Activated naive CD8-positive, alpha-beta T cell treated with anti-CD3 and anti-CD28 coated beads, Interleukin-2, amount 10 ng/mL, durations not matched to agents 7 days and 5 days (primary cell): ENCODE results near the gene ORMDL2. TPM values are rescaled to one million over a fixed set of nuclear protein-coding genes. Genes with fewer than 3 reads are reported as not detected.
A peak's percentile ranks its signal among the peaks of the same experiment; 100 is the strongest.

Experiments used
- ATAC-seq: fragments of 150-1000 bp; cut with Tn5 transposase; one replicate; pipeline ENCODE4 v1.10.0; 2021; ENCODE audit warnings: low read depth, moderate library complexity
- POLR2A ChIA-PET: fragments of 350-600 bp; sonication (Branson Sonifier 250); formaldehyde crosslinking; loops from one replicate; lab custom pipeline; 2021; ENCODE audit warnings: antibody characterized with exemption; lab: Charles Lee
- DNase-seq: peaks from one replicate; pipeline ENCODE4 v3.0.0; 2021
- H3K27ac Mint-ChIP-seq: one replicate; pipeline ENCODE4 v1.8.0; 2022; ENCODE audit warnings: mild to moderate bottlenecking, mixed read lengths
- H3K27me3 Mint-ChIP-seq: one replicate; pipeline ENCODE4 v1.8.0; 2022; ENCODE audit warnings: mild to moderate bottlenecking, moderate library complexity, mixed read lengths
- H3K36me3 Mint-ChIP-seq: one replicate; pipeline ENCODE4 v1.8.0; 2021; ENCODE audit warnings: mild to moderate bottlenecking, mixed read lengths
- H3K4me1 Mint-ChIP-seq: one replicate; pipeline ENCODE4 v1.8.0; 2021; ENCODE audit warnings: mixed read lengths
- H3K4me3 Mint-ChIP-seq: one replicate; pipeline ENCODE4 v1.8.0; 2022; ENCODE audit warnings: mild to moderate bottlenecking, moderate library complexity, mixed read lengths
- H3K9me3 Mint-ChIP-seq: one replicate; pipeline ENCODE4 v1.8.0; 2021; ENCODE audit warnings: mixed read lengths
- total RNA-seq, 2 experiments: library from RNA; stranded (reverse); gene quantifications; one replicate each; pipeline ENCODE4 v1.2.3, GENCODE V29; 2021

Gene ORMDL2
- total RNA-seq, 2 experiments from 2014 or later, result 43.4 to 45.4 TPM

DNA sequence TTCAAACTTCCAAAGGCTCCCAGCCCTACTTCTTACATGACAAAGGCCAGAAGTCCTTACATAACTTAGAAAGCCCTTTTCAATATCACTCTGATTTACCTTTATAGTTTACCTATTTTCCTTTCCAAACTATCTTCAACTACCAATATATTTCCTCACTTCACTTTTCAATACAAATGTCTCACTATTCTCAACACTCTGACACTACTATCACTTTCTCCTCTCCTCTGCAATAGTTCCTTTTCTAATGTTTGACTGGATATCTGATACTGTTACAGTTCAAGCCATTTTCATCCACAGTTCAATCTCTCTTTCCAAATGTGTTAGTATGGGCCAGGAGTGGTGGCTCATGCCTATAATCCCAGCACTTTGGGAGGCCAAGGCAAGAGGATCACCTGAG lies 3.6 kb upstream of the ORMDL2 start:
- no peak overlapping the region for H3K4me3 Mint-ChIP-seq
- H3K27me3 Mint-ChIP-seq, result no peaks in the 10 kb centered on the region
- H3K27ac Mint-ChIP-seq, result peak overlapping the region; percentile 47
- H3K4me1 Mint-ChIP-seq, result peaks cover 41% of the 10 kb centered on the region
- POLR2A ChIA-PET, result interaction anchor here (0.6 kb wide), 1 partner anchor 22 kb away, joined by 3 read pairs; no protein-coding TSS in a partner anchor
- ATAC-seq (no peak), DNase-seq (no peak)
- H3K9me3 Mint-ChIP-seq, result no peaks in the 10 kb centered on the region
- peaks cover 18% of the 10 kb centered on the region for H3K36me3 Mint-ChIP-seq

DNA sequence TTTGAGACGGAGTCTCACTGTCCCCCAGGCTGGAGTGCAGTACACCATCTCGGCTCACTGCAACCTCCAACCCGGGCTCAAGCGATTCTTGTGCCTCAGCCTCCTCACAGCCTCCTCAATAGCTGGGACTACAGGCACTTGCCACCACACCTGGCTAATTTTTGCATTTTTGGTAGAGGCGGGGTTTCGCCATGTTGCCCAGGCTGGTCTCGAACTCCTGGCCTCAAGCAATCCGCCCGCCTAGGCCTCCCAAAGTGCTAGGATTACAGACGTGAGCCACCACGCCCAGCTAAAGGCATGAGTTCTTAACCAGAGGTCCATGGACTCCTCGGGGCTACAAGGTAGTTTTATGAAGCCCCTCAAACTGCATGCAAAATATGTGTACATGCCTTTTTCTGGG lies 2.4 kb upstream of the ORMDL2 start:
- ATAC-seq (no peak), DNase-seq (no peak)
- Mint-ChIP-seq H3K4me3 (no peak overlapping the region), H3K4me1 (peaks cover 42% of the 10 kb centered on the region), H3K27me3 (no peaks in the 10 kb centered on the region), H3K27ac (no peak overlapping the region), H3K36me3 (peaks cover 18% of the 10 kb centered on the region), H3K9me3 (no peaks in the 10 kb centered on the region)
- POLR2A ChIA-PET, result interaction anchor here (1.1 kb wide), 1 partner anchor 14 kb away, joined by 3 read pairs; the partner anchor contains the start of gene DNAJC14

GRCh38 chr12:55816881-55817344 lies 928 bp upstream of the ORMDL2 start:
- Mint-ChIP-seq H3K27me3 (no peaks in the 10 kb centered on the region), H3K36me3 (peaks cover 14% of the 10 kb centered on the region), H3K27ac (no peak overlapping the region), H3K9me3 (no peaks in the 10 kb centered on the region), H3K4me1 (peaks cover 38% of the 10 kb centered on the region), H3K4me3 (no peak overlapping the region)
- ATAC-seq (no peak), DNase-seq (no peak)
- POLR2A ChIA-PET, result interaction anchor here (0.7 to 3.4 kb wide), 15 partner anchors 12 to 300 kb away, joined by 4 to 62 read pairs (median 9); partner anchors contain the start of genes CD63, DGKA, DNAJC14 and PA2G4

DNA sequence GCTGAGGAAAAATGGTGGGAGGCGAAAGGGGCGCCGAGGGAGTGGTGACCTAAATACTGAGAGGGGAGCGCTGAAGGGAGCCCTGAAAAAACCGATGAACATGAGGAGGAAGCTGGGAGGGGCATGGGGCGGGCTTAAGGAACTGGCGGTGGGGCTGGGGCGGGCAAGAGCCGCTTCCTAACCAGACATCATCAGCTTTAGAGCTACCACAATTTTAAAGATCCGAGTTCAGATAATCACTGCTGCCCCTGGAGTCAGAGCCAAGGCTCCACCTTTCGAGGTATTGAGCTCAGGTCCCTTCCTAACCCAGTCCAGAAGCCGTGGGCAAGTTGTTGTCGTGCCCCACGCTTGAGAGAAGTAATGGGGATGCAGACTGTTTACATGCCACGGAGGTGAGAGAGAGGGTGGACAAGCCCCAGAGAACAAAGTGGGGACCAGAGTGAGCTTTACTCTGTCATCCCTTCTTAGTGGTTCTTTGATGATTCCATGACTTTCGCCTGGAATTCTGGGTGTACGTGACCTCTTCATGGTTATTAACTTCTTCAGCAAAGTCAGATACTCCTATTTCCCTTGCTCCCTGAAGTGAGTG lies 393 bp downstream of the ORMDL2 start:
- H3K9me3 Mint-ChIP-seq, result no peaks in the 10 kb centered on the region
- DNase-seq, result no peak
- no peaks in the 10 kb centered on the region for H3K27me3 Mint-ChIP-seq
- H3K4me3 Mint-ChIP-seq, result no peak overlapping the region
- POLR2A ChIA-PET, result interaction anchor here (0.8 to 3.4 kb wide), 26 partner anchors 9 to 299 kb away, joined by 3 to 62 read pairs (median 6); partner anchors contain the start of genes BLOC1S1, CD63, DGKA and DNAJC14
- peaks cover 13% of the 10 kb centered on the region for H3K36me3 Mint-ChIP-seq
- no peak overlapping the region for H3K27ac Mint-ChIP-seq
- peaks cover 30% of the 10 kb centered on the region for H3K4me1 Mint-ChIP-seq
- ATAC-seq, result peak; percentile 48

- no peaks in the 10 kb centered on the region for H3K27me3 Mint-ChIP-seq
- H3K27ac Mint-ChIP-seq, result peak overlapping the region; percentile 17
- peaks cover 31% of the 10 kb centered on the region for H3K4me1 Mint-ChIP-seq
- H3K36me3 Mint-ChIP-seq, result peaks cover 14% of the 10 kb centered on the region
- no peaks in the 10 kb centered on the region for H3K9me3 Mint-ChIP-seq
- DNase-seq (no peak), ATAC-seq (no peak)
- no peak overlapping the region for H3K4me3 Mint-ChIP-seq
- POLR2A ChIA-PET, result interaction anchor here (1.2 to 3.4 kb wide), 7 partner anchors 11 to 126 kb away, joined by 3 to 62 read pairs (median 14); partner anchors contain the start of genes DGKA, DNAJC14 and PYM1
Measured at GRCh38 chr12:55818886-55819285, 1.0 kb downstream of the ORMDL2 start.

DNA sequence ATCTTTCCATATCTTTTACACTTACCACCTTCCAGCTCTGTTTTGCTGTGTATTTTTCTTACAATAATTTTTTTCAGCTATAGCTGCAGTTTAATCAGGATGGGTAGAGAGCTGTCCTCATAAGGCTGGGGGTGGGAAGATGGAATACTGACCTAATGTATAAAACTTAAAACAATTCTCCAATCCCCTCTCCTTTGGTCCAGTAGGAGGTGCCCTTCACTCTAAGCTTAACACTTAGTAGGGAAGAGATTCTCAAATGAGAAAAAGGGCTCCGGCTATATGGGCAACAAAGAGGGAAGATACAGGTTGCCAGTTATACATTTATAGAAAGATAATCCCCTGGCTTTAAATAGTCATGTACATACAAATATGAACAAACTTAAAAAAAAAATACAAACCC lies 2.8 kb downstream of the ORMDL2 start:
- Mint-ChIP-seq H3K27ac (no peak overlapping the region), H3K9me3 (no peaks in the 10 kb centered on the region), H3K27me3 (no peaks in the 10 kb centered on the region), H3K4me3 (no peak overlapping the region), H3K4me1 (peaks cover 32% of the 10 kb centered on the region), H3K36me3 (peaks cover 11% of the 10 kb centered on the region)
- DNase-seq (no peak), ATAC-seq (no peak)
- POLR2A ChIA-PET, result interaction anchor here (0.6 kb wide), 2 partner anchors 27 to 140 kb away, joined by 3 to 5 read pairs; no protein-coding TSS in a partner anchor

DNA sequence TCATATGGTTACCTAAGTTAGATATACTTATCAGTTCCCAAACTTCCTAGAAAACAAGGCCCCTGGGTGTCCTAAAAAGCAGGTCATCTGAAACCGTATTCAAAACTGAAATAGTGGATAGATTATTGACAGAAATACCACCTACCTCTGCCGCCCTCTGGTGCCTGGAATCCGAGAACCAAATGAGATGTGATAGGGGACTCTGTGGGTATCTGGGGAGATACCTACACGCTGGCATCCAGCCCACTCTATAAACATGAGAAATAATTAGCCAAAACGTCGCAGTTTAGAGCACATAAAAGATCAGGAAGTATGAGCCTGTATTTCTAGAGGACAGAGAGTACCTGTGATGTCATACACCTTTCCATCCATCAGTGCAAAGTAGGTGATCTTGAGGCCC lies 4.4 kb downstream of the ORMDL2 start:
- POLR2A ChIA-PET, result no interaction called here
- Mint-ChIP-seq H3K9me3 (no peaks in the 10 kb centered on the region), H3K4me3 (no peak overlapping the region), H3K4me1 (peaks cover 38% of the 10 kb centered on the region), H3K27ac (no peak overlapping the region), H3K27me3 (no peaks in the 10 kb centered on the region), H3K36me3 (peaks cover 14% of the 10 kb centered on the region)
- DNase-seq, result no peak
- ATAC-seq, result no peak

DNA sequence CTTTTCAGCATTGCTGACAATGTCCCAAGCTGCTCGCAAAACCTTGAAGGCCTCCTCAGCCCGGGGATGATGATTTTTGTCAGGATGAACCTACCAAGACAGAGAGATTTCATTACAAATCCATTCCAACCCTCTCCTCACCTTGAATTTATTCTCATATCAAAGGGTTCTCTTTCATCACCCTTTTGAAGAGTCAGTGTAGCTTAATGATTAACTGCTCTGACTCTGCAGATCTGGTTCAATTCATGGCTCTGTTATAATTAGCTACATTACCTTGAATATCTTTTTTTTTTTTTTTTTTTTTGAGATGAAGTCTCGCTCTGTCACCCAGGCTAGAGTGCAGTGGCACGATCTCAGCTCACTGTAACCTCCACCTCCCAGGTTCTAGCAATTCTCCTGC lies 5.6 kb downstream of the ORMDL2 start:
- DNase-seq (no peak), ATAC-seq (no peak)
- Mint-ChIP-seq H3K4me3 (no peak overlapping the region), H3K4me1 (peaks cover 49% of the 10 kb centered on the region), H3K36me3 (peaks cover 23% of the 10 kb centered on the region), H3K9me3 (no peaks in the 10 kb centered on the region), H3K27ac (peak overlapping the region; percentile 27), H3K27me3 (no peaks in the 10 kb centered on the region)
- POLR2A ChIA-PET, result interaction anchor here (0.6 to 1.1 kb wide), 2 partner anchors 79 to 198 kb away, joined by 4 to 5 read pairs; no protein-coding TSS in a partner anchor

DNA sequence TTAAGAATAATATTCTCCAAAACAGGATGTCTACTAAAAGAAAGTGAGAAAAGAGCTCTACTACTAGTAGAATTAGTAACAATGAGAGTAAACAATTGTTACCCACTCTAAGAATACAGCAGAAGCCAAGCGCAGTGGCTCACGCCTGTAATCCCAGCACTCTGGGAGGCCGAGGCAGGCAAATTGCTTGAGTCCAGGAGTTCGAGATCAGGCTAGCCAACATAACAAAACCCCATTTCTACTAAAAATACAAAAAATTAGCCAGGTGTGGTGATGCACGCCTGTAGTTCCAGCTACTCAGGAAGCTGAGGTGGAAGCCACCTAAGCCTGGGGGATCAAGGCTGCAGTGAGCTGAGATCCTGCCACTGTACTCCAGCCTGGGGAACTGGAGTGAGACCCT lies 6.9 kb downstream of the ORMDL2 start:
- no peaks in the 10 kb centered on the region for H3K9me3 Mint-ChIP-seq
- POLR2A ChIA-PET, result interaction anchor here (0.7 to 1.7 kb wide), 4 partner anchors 102 to 1254 kb away, joined by 3 to 6 read pairs (median 4); no protein-coding TSS in a partner anchor
- no peak for DNase-seq
- H3K27me3 Mint-ChIP-seq, result no peaks in the 10 kb centered on the region
- peak overlapping the region; percentile 67 for H3K27ac Mint-ChIP-seq
- ATAC-seq, result no peak
- peaks cover 42% of the 10 kb centered on the region for H3K4me1 Mint-ChIP-seq
- H3K36me3 Mint-ChIP-seq, result peaks cover 21% of the 10 kb centered on the region
- H3K4me3 Mint-ChIP-seq, result peak overlapping the region; percentile 58

- DNase-seq, result no peak
Measured at GRCh38 chr12:55827806-55828205, 10.0 kb downstream of the ORMDL2 start.

GRCh38 chr12:55828357-55828756 lies 10.5 kb downstream of the ORMDL2 start:
- Mint-ChIP-seq H3K36me3 (peaks cover 15% of the 10 kb centered on the region), H3K9me3 (no peaks in the 10 kb centered on the region), H3K4me3 (peak overlapping the region; percentile 99), H3K4me1 (peaks cover 45% of the 10 kb centered on the region), H3K27ac (peak overlapping the region; percentile 97), H3K27me3 (no peaks in the 10 kb centered on the region)
- DNase-seq (no peak), ATAC-seq (no peak)
- POLR2A ChIA-PET, result interaction anchor here (1.5 to 3.4 kb wide), 4 partner anchors 9 to 105 kb away, joined by 5 to 77 read pairs (median 50); partner anchors contain the start of genes DGKA, ORMDL2, PYM1 and SARNP

More at GRCh38 chr12:55827806-55828205, 10.0 kb downstream of the ORMDL2 start:
- ATAC-seq, result no peak
- H3K27me3 Mint-ChIP-seq, result no peaks in the 10 kb centered on the region
- no peaks in the 10 kb centered on the region for H3K9me3 Mint-ChIP-seq
- H3K27ac Mint-ChIP-seq, result peak overlapping the region; percentile 97
- H3K4me1 Mint-ChIP-seq, result peaks cover 44% of the 10 kb centered on the region
- POLR2A ChIA-PET, result interaction anchor here (0.9 to 2.3 kb wide), 2 partner anchors 10 to 86 kb away, joined by 3 to 12 read pairs; partner anchors contain the start of genes ORMDL2 and SARNP
- H3K4me3 Mint-ChIP-seq, result peak overlapping the region; percentile 99
- H3K36me3 Mint-ChIP-seq, result peaks cover 20% of the 10 kb centered on the region

DNA sequence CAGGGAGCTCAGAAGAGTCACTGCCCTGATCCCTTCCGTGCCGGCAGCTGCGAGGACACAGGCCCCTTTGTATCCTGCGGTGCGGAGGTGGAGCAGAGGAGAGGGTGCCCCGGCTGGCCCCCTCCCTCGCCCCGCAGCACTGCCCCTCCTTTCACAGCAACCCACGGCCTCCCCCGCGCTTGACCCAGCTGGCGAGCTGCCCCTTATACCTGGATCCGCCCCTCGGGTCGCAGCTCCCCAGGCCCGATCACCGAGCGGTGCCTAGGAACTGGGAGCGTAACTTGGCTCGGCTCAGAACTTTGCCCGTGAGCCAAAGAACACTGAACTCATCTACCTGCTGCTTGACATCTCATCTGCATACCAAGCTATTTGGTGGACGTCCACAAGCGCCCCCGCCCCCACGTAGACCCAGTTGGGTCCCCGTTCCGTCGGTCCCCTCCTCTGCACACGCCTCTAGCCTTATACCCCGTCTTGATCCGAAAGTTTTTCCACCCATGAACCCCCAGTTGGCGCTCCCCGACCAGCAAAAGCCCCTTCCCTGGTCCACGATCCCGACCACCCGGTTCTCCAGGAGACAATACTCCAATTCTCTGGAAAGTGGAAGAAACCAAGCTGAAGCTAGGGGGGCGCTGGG lies 12.2 kb downstream of the ORMDL2 start:
- H3K27me3 Mint-ChIP-seq, result no peaks in the 10 kb centered on the region
- no peaks in the 10 kb centered on the region for H3K9me3 Mint-ChIP-seq
- POLR2A ChIA-PET, result interaction anchor here (0.5 to 3.4 kb wide), 26 partner anchors 10 to 1505 kb away, joined by 3 to 77 read pairs (median 4); partner anchors contain the start of genes COPZ1, DGKA, ORMDL2 and PA2G4
- DNase-seq, result no peak
- peaks cover 33% of the 10 kb centered on the region for H3K4me1 Mint-ChIP-seq
- H3K27ac Mint-ChIP-seq, result peak overlapping the region; percentile 97
- peak; percentile 41 for ATAC-seq
- peaks cover 12% of the 10 kb centered on the region for H3K36me3 Mint-ChIP-seq
- peak overlapping the region; percentile 99 for H3K4me3 Mint-ChIP-seq
